Activated T-cell treated with anti-CD3 and anti-CD28 coated beads, Interleukin-2, amount 50 U/mL, for 72 hours (primary cell): Measurements from ENCODE around the gene GSKIP. TPM values are rescaled to one million over a fixed set of nuclear protein-coding genes. Genes with fewer than 3 reads are reported as not detected.
A peak's percentile ranks its signal among the peaks of the same experiment; 100 is the strongest.
"Not testable (repeated sequence)": the region's sequence is repeated elsewhere in the genome, so short reads cannot be mapped to it uniquely, and the experiment has no call there.

ENCODE experiments used
- ATAC-seq, 2 donors: fragments of 150-1000 bp; cut with Tn5 transposase; replicated peaks in 1 of 2; 2 replicates each; pipeline ENCODE4 v1.10.0; 2021; ENCODE audit warnings: moderate library complexity in 2 of 2, mild to moderate bottlenecking in 1 of 2
- DNase-seq, 2 donors: peaks; one replicate each; pipeline ENCODE4 v3.0.0; 2021 to 2022; ENCODE audit warnings: mixed read lengths in 1 of 2
- H3K27ac Mint-ChIP-seq: one replicate; pipeline ENCODE4 v1.8.0; 2022; ENCODE audit warnings: mild to moderate bottlenecking, moderate library complexity, mixed read lengths
- H3K27me3 Mint-ChIP-seq: one replicate; pipeline ENCODE4 v1.8.0; 2022; ENCODE audit warnings: low read depth, mixed read lengths
- H3K36me3 Mint-ChIP-seq, 2 donors: one replicate each; pipeline ENCODE4 v1.8.0; 2022; ENCODE audit warnings: mixed read lengths in 2 of 2, mild to moderate bottlenecking in 1 of 2; ENCODE audit not compliant: insufficient read depth in 2 of 2
- H3K4me1 Mint-ChIP-seq: one replicate; pipeline ENCODE4 v1.8.0; 2022; ENCODE audit warnings: low read depth, mixed read lengths
- H3K4me3 Mint-ChIP-seq, 2 donors: one replicate each; pipeline ENCODE4 v1.8.0; 2022; ENCODE audit warnings: mild to moderate bottlenecking in 2 of 2, mixed read lengths in 2 of 2, moderate library complexity in 2 of 2
- H3K9me3 Mint-ChIP-seq, 2 donors: one replicate each; pipeline ENCODE4 v1.8.0; 2022; ENCODE audit warnings: mixed read lengths in 2 of 2
- total RNA-seq, 2 donors: library from RNA; stranded (reverse); gene quantifications; one replicate each; pipeline ENCODE4 v1.2.3, GENCODE V29; 2022

GSKIP gene
- total RNA-seq, result 10 to 100 TPM; 22.5 to 22.6 TPM

GRCh38 chr14:96362965-96363750 lies at the start of gene GSKIP, which contains the start of gene ATG2B:
Gene GSKIP, plus strand, starts transcription at chr14:96363526. Its CDS starts 18,722 bp downstream, at chr14:96382248.
Gene ATG2B, minus strand, starts transcription at chr14:96363341. Its CDS starts 365 bp downstream, at chr14:96362976.
- peaks cover 55% of the 10 kb centered on the region for H3K4me1 Mint-ChIP-seq
- DNase-seq (peak; percentile 97 to 98), ATAC-seq (peak; percentile 84 to 85)
- H3K9me3 Mint-ChIP-seq, result no peaks in the 10 kb centered on the region
- peak within 1 kb of the TSS; percentile 97 for H3K4me3 Mint-ChIP-seq
- no peaks in the 10 kb centered on the region for H3K27me3 Mint-ChIP-seq
- peak within 1 kb of the TSS; percentile 96 for H3K27ac Mint-ChIP-seq
- H3K36me3 Mint-ChIP-seq, result peaks cover 2% of the 10 kb centered on the region in 2 donors

- Mint-ChIP-seq H3K4me1 (no peaks in the 10 kb centered on the region), H3K27me3 (no peaks in the 10 kb centered on the region), H3K36me3 (peaks cover 3 to 23% of the 10 kb centered on the region in 2 donors), H3K9me3 (no peaks in the 10 kb centered on the region), H3K4me3 (no peak overlapping the region), H3K27ac (peak overlapping the region; percentile 37)
- DNase-seq (no peak), ATAC-seq (no peak)
Measured at GRCh38 chr14:96316087-96316486, 47.2 kb upstream of the GSKIP start.

DNA sequence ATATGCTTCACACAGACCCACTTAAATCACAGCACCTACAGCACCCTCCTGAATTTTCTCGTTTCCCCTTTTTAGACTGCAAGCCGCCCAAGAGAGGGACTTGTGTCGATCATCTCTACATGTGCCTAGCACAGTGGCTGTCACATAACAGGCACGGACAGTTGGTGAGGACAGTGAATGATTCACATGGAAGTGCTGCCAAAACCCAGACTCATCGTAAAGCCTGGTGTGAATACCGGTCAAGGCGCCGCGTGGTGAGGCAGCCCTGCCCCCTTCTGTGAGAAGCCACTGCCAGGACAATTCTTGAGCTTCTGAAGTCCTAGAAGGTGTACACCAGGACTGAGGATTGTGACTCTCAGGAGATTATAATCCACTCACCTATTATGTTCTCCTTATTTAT lies 44.5 kb upstream of the GSKIP start:
- no peak overlapping the region for H3K4me3 Mint-ChIP-seq
- DNase-seq, result no peak
- no peak overlapping the region for H3K27ac Mint-ChIP-seq
- ATAC-seq, result no peak
- no peaks in the 10 kb centered on the region for H3K4me1 Mint-ChIP-seq
- no peaks in the 10 kb centered on the region for H3K9me3 Mint-ChIP-seq
- no peaks in the 10 kb centered on the region for H3K27me3 Mint-ChIP-seq
- peaks cover 3 to 20% of the 10 kb centered on the region in 2 donors for H3K36me3 Mint-ChIP-seq

DNA sequence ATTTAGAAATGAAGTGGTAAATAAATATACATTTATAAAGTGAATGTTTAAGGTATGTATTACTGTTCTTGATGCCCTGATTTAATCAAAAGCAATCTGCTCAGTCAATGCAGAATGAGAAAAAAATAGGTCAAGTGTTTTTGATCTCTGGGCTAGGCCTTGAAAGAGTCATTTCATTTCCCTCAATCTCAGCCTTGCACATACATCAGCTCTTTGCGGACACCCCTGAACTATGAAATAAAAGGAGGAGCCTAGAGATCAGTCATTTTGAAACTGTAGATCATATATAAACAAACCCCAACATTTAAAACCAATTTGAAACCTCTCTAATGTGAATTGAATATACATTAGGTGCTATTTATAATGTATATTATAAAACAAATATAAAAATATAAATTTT lies 42.7 kb upstream of the GSKIP start:
- Mint-ChIP-seq H3K27ac (peak overlapping the region; percentile 89), H3K4me1 (no peaks in the 10 kb centered on the region), H3K27me3 (no peaks in the 10 kb centered on the region), H3K36me3 (peaks cover 3 to 17% of the 10 kb centered on the region in 2 donors), H3K4me3 (no peak overlapping the region), H3K9me3 (no peaks in the 10 kb centered on the region)
- ATAC-seq (peak in 1 of 2 donors; percentile 70), DNase-seq (peak in 1 of 2 donors; percentile 6)

DNA sequence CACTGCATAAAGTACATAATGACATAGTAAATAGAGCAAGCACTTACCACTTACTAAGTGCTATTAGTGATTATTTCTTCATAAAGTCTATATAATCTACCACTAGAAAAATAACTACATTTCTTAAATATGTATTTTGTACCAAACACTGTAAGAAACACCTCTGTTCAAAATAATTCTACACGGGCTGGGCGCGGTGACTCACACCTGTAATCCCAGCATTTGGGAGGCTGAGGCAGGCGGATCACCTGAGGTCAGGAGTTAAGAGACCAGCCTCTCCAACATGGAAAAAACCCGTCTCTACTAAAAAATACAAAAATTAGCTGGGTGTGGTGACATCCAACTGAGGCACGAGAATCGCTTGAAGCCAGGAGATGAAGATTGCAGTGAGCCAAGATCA lies 39.1 kb upstream of the GSKIP start:
- peaks cover 0 to 6% of the 10 kb centered on the region in 2 donors for H3K36me3 Mint-ChIP-seq
- no peak for ATAC-seq
- H3K27ac Mint-ChIP-seq, result no peak overlapping the region
- no peaks in the 10 kb centered on the region for H3K4me1 Mint-ChIP-seq
- no peak for DNase-seq
- H3K27me3 Mint-ChIP-seq, result no peaks in the 10 kb centered on the region
- H3K4me3 Mint-ChIP-seq, result no peak overlapping the region
- no peaks in the 10 kb centered on the region for H3K9me3 Mint-ChIP-seq

- H3K9me3 Mint-ChIP-seq, result no peaks in the 10 kb centered on the region
- no peaks in the 10 kb centered on the region for H3K4me1 Mint-ChIP-seq
- H3K4me3 Mint-ChIP-seq, result no peak overlapping the region
- ATAC-seq, result no peak
- no peak overlapping the region for H3K27ac Mint-ChIP-seq
- no peaks in the 10 kb centered on the region for H3K27me3 Mint-ChIP-seq
- DNase-seq, result no peak
- H3K36me3 Mint-ChIP-seq, result peaks cover 0 to 10% of the 10 kb centered on the region in 2 donors
Measured at GRCh38 chr14:96338551-96338950, 24.8 kb upstream of the GSKIP start.

DNA sequence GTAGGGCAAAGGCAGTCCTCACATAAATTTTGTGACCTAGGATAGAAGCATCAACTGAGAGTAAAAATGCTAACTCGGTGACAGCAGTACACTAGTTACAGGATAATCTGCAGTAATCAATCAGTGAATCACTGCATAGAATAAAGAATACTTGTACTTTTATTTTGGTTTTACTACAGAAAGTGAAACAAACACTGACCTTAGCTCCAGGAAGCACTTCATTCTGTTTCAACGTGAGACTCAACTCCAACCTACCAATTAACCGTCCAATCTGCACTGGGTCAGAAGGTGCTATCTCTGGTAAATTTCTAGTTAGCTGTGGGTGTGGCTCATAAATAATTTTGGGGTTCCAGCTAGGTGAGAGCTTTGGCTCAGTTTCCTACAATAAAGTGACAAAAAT lies 22.0 kb upstream of the GSKIP start:
- Mint-ChIP-seq H3K36me3 (peaks cover 0 to 10% of the 10 kb centered on the region in 2 donors), H3K4me1 (no peaks in the 10 kb centered on the region), H3K27ac (no peak overlapping the region), H3K9me3 (no peaks in the 10 kb centered on the region), H3K4me3 (no peak overlapping the region), H3K27me3 (no peaks in the 10 kb centered on the region)
- no peak for ATAC-seq
- DNase-seq, result no peak

DNA sequence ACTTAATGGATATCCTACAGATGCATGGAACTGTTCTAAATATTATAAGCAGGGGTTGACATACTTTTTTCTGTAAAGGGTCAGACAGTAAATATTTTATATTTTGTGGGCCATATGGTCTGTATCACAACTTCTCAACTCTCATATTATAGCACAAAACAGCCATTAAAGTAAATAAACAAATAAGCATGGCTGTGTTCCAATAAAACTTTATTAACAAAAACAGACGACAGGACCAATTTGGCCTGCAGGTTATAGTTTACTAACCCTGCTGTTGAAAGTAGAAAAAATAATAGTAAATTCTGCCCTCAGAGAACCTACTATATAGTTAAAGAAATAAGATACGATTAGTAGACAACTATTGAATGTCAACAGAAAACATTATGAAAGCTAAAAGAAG lies 17.7 kb upstream of the GSKIP start:
- Mint-ChIP-seq H3K9me3 (no peaks in the 10 kb centered on the region), H3K4me1 (peaks cover 10% of the 10 kb centered on the region), H3K36me3 (peaks cover 0 to 1% of the 10 kb centered on the region in 2 donors), H3K27me3 (no peaks in the 10 kb centered on the region), H3K4me3 (no peak overlapping the region), H3K27ac (no peak overlapping the region)
- no peak for ATAC-seq
- no peak for DNase-seq

DNA sequence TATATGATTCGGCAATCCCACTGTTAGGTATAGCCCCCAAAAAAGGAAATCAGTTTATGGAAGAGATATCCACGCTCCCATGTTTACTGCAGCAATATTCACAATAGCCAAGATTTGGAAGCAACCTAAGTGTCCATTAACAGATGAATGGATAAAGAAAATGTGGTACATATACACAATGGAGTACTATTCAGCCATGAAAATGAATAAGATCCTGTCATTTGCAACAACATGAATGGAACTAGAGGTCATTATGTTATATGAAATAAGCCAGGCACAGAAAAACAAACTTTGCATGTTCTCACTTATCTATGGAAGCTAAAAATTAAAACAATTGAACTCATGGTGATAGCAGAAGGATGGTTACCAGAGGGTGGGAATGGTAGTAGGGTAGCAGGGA lies 15.4 kb upstream of the GSKIP start:
- H3K27ac Mint-ChIP-seq, H3K4me3 Mint-ChIP-seq, ATAC-seq, H3K27me3 Mint-ChIP-seq, H3K36me3 Mint-ChIP-seq, H3K9me3 Mint-ChIP-seq, DNase-seq: not testable (repeated sequence)
- H3K4me1 Mint-ChIP-seq, result peaks cover 10% of the 10 kb centered on the region

DNA sequence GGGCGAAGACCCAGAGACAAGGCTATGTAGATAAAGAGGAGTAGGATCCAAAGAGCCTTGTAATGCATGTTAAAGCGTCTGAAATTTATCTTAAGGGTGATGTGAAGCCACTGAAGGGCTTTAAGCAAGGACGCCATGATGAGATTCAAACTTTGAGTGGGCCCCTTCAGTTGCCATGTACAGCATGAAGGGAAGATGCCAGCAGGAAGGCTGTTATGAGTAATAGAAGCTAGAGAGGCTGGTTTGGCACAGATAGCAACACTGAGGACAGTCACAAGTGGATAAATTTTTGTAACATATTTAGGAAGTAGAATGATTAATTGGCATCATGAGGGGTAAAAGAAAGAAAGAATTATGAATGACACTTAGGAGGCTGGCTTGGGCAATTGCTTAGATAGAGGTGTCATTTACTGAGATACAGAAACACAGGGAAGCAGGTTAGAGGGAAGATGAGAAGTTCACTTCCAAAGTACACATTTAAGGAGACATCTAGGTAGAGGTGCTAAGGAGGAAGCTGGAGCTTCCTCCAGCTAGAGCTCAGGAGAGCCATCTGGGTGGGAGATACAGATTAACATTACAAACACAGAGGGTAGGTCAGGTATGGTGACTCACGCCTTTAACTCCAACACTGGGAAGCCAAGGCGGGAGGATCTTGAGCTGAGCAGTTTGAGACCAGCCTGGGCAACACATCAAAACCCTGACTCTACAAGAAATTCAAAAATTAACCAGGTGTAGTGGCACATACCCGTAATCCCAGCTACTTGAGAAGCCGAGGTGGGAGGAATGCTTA lies 13.8 kb upstream of the GSKIP start:
- no peaks in the 10 kb centered on the region for H3K27me3 Mint-ChIP-seq
- peaks cover 13% of the 10 kb centered on the region for H3K4me1 Mint-ChIP-seq
- peak overlapping the region; percentile 67 for H3K27ac Mint-ChIP-seq
- peak; percentile 64 to 80 for ATAC-seq
- peaks cover 0 to 1% of the 10 kb centered on the region in 2 donors for H3K36me3 Mint-ChIP-seq
- H3K9me3 Mint-ChIP-seq, result no peaks in the 10 kb centered on the region
- peak overlapping the region in 1 of 2 donors; percentile 35 for H3K4me3 Mint-ChIP-seq
- DNase-seq, result no peak

GRCh38 chr14:96351986-96352385 lies 11.3 kb upstream of the GSKIP start:
- Mint-ChIP-seq H3K27ac (no peak overlapping the region), H3K4me3 (no peak overlapping the region), H3K27me3 (no peaks in the 10 kb centered on the region), H3K36me3 (peaks cover 0 to 5% of the 10 kb centered on the region in 2 donors), H3K4me1 (peaks cover 23% of the 10 kb centered on the region), H3K9me3 (no peaks in the 10 kb centered on the region)
- DNase-seq (no peak), ATAC-seq (no peak)

GRCh38 chr14:96352708-96353107 lies 10.6 kb upstream of the GSKIP start:
- peaks cover 0 to 5% of the 10 kb centered on the region in 2 donors for H3K36me3 Mint-ChIP-seq
- H3K4me3 Mint-ChIP-seq, result no peak overlapping the region
- H3K27ac Mint-ChIP-seq, result no peak overlapping the region
- H3K4me1 Mint-ChIP-seq, result peaks cover 29% of the 10 kb centered on the region
- ATAC-seq, result no peak
- H3K9me3 Mint-ChIP-seq, result no peaks in the 10 kb centered on the region
- H3K27me3 Mint-ChIP-seq, result no peaks in the 10 kb centered on the region
- no peak for DNase-seq

DNA sequence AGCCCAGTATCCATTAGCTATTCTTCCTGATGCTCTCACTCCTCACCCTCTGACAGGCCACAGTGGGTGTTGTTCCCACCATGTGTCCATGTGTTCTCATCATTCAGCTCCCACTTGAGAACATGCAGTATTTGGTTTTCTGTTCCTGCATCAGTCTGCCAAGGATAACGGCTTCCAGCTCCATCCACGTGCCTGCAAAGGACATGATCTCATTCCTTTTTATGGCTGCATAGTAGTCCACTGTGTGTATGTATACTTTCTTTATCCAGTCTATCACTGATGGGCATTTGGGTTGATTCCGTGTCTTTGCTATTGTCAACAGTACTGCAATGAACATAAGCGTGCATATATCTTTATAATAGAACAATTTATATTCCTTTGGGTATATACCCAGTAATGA lies 9.1 kb upstream of the GSKIP start:
- ATAC-seq (no peak), DNase-seq (no peak)
- peaks cover 30% of the 10 kb centered on the region for H3K4me1 Mint-ChIP-seq
- H3K36me3 Mint-ChIP-seq, result peaks cover 0 to 4% of the 10 kb centered on the region in 2 donors
- no peaks in the 10 kb centered on the region for H3K27me3 Mint-ChIP-seq
- H3K27ac Mint-ChIP-seq, result no peak overlapping the region
- no peak overlapping the region for H3K4me3 Mint-ChIP-seq
- H3K9me3 Mint-ChIP-seq, result no peaks in the 10 kb centered on the region
